SU-DHL-6 (cell line): ENCODE data around the gene CELA2B.
"Not testable (repeated sequence)": the region's sequence is repeated elsewhere in the genome, so short reads cannot be mapped to it uniquely, and the experiment has no call there.

Experiments
- H2AFZ ChIP-seq: fragments of 200-600 bp; sonication (generic); 2 replicates; pipeline ENCODE4 v1.6.1; 2014; ENCODE audit warnings: low read depth, mild to moderate bottlenecking, moderate library complexity, mixed read lengths, antibody characterized with exemption, low read length; ENCODE audit not compliant: severe bottlenecking
- H3F3A ChIP-seq: fragments of 200-600 bp; shearing (Covaris generic); 2 replicates; pipeline ENCODE4 v1.6.0; 2016; ENCODE audit warnings: antibody characterized with exemption, mild to moderate bottlenecking; ENCODE audit not compliant: insufficient read depth
- H3K27ac ChIP-seq: fragments of 200-600 bp; sonication (generic); 2 replicates; pipeline ENCODE4 v1.5.1; 2016; ENCODE audit warnings: low read depth, mild to moderate bottlenecking, low read length, moderate library complexity, mixed read lengths
- H3K27me3 ChIP-seq: fragments of 200-600 bp; sonication (generic), shearing (Covaris generic); 2 replicates; pipeline ENCODE4 v1.6.0; 2014; ENCODE audit warnings: mild to moderate bottlenecking, low read length
- H3K36me3 ChIP-seq: fragments of 200-600 bp; sonication (generic); 2 replicates; pipeline ENCODE4 v1.6.1; 2014; ENCODE audit warnings: mild to moderate bottlenecking, low read length, mixed read lengths
- H3K4me2 ChIP-seq: fragments of 300-600, 200-600 bp; shearing (Covaris generic), sonication (generic); 2 replicates; pipeline ENCODE4 v1.6.0; 2014; ENCODE audit warnings: low read length, low read depth, mild to moderate bottlenecking; ENCODE audit not compliant: poor library complexity, severe bottlenecking
- H3K4me3 ChIP-seq: fragments of 200-600 bp; sonication (generic); 2 replicates; pipeline ENCODE4 v1.5.1; 2014; ENCODE audit warnings: antibody characterized with exemption, low read length, mild to moderate bottlenecking, mixed read lengths; ENCODE audit not compliant: insufficient read depth, poor library complexity, severe bottlenecking
- H3K79me2 ChIP-seq: fragments of 200-600 bp; sonication (generic); 2 replicates; pipeline ENCODE4 v1.6.1; 2014; ENCODE audit warnings: mild to moderate bottlenecking, low read length, moderate library complexity; ENCODE audit not compliant: insufficient read depth
- H3K9ac ChIP-seq: fragments of 200-600 bp; sonication (generic); 2 replicates; pipeline ENCODE4 v1.7.0; 2014; ENCODE audit warnings: mild to moderate bottlenecking, low read length
- H3K9me2 ChIP-seq: fragments of 200-600 bp; sonication (generic); replicated peaks from 2 replicates; pipeline ENCODE4 v1.6.1; 2014; ENCODE audit warnings: low read length; ENCODE audit not compliant: insufficient read depth
- H3K9me3 ChIP-seq: fragments of 200-600 bp; sonication (generic); 2 replicates; pipeline ENCODE4 v1.6.1; 2014; ENCODE audit warnings: low read length, mixed read lengths; ENCODE audit not compliant: insufficient read depth
- H4K20me1 ChIP-seq: fragments of 200-600 bp; sonication (generic); 2 replicates; pipeline ENCODE4 v1.6.1; 2014; ENCODE audit warnings: low read depth, mild to moderate bottlenecking, antibody characterized with exemption, low read length, moderate library complexity, mixed read lengths
- EZH2phosphoT487 ChIP-seq: fragments of 200-600 bp; sonication (generic), shearing (Covaris generic); conservative IDR thresholded peaks from 2 replicates; pipeline ENCODE4 v1.6.1; 2018; ENCODE audit warnings: mild to moderate bottlenecking, antibody characterized with exemption, low read length, moderate library complexity, mixed read lengths
- TF ChIP-seq, protein P1 (sequence below): fragments of 200-600 bp; sonication (generic); IDR thresholded peaks from one replicate; pipeline ENCODE4 v1.5.1; 2017; ENCODE audit warnings: antibody characterized with exemption, mild to moderate bottlenecking, low read length, moderate library complexity; ENCODE audit not compliant: insufficient read depth, poor library complexity, severe bottlenecking

The CELA2B gene

DNA sequence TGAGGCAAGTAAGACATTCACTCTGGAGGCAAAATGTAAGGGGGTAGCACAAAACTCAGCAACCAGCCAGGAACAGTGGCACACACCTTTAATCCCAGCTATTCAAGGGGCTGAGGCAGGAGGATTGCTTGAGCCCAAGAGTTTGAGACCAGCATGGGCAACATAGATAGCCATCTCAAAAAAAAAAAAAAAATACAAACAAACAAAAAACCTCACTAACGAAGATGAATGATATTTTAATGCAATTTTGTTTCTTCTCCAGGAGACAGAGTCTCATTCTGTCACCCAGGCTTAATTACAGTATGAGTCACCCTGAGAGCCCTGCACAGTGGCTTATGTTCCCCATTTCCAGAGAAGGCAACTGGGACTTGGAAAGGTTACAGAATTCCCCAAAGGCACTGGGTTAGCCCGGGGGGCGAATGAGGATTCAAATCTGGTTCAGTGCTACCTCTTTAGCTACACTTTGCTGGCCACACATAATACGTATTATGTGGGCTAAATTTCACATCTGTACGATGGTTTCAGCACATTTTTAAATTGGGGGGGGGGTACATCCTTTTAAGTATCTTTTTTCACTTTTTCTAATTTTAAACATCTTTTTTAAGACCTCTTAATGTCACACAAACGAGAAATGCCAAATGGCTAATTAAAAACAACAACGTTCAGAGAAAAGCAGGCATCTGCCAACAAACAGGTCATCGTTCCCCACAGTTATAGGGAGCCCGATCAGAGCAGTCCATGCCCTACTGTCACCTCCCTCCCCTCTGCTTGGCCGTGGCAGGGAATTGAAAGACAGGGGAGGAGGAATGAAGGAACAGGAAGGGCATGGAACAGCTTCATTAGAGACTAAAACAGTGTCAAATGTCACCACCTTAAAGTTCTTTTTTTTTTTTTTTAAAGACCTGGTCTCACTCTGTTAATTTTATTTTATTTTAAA lies 15.9 kb upstream of the CELA2B start:
- no peaks in the 10 kb centered on the region for H3K36me3 ChIP-seq
- no peaks in the 10 kb centered on the region for H3K9me2 ChIP-seq
- H3K9me3 ChIP-seq: no peaks in the 10 kb centered on the region
- no peaks in the 10 kb centered on the region for H3F3A ChIP-seq
- no peaks in the 10 kb centered on the region for H3K27me3 ChIP-seq
- H3K4me2 ChIP-seq: no peak overlapping the region
- H3K9ac ChIP-seq: no peak overlapping the region
- no peak overlapping the region for H3K27ac ChIP-seq
- no peaks in the 10 kb centered on the region for H3K79me2 ChIP-seq
- H3K4me3 ChIP-seq: no peak overlapping the region
- no peak overlapping the region for H2AFZ ChIP-seq
- TF ChIP-seq, protein P1, sequence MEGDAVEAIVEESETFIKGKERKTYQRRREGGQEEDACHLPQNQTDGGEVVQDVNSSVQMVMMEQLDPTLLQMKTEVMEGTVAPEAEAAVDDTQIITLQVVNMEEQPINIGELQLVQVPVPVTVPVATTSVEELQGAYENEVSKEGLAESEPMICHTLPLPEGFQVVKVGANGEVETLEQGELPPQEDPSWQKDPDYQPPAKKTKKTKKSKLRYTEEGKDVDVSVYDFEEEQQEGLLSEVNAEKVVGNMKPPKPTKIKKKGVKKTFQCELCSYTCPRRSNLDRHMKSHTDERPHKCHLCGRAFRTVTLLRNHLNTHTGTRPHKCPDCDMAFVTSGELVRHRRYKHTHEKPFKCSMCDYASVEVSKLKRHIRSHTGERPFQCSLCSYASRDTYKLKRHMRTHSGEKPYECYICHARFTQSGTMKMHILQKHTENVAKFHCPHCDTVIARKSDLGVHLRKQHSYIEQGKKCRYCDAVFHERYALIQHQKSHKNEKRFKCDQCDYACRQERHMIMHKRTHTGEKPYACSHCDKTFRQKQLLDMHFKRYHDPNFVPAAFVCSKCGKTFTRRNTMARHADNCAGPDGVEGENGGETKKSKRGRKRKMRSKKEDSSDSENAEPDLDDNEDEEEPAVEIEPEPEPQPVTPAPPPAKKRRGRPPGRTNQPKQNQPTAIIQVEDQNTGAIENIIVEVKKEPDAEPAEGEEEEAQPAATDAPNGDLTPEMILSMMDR: no peak
- TF ChIP-seq EZH2phosphoT487: no peak
- H4K20me1 ChIP-seq: no peaks in the 10 kb centered on the region

DNA sequence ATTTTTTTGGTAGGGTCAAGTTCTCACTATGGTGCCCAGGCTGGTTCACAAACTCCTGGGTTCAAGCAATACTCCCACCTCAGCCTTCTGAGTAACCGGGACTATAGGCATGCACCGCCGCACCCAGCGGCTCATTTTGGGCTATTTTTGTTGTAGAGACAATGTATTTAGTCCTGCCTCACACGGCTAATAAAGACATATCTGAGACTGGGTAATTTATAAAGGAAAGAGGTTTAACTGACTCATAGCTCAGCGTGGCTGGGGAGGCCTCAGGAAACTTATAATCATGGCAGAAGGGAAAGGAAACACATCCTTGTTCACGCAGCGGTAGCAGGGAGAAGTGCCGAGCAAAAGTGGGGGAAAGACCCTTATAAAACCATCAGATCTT lies 15.2 kb upstream of the CELA2B start:
- Histone ChIP-seq H3K4me2 (no peak overlapping the region), H2AFZ (no peak overlapping the region), H3F3A (no peaks in the 10 kb centered on the region), H3K36me3 (no peaks in the 10 kb centered on the region), H3K9me3 (no peaks in the 10 kb centered on the region), H3K27ac (no peak overlapping the region), H3K9ac (no peak overlapping the region), H3K27me3 (no peaks in the 10 kb centered on the region), H3K9me2 (no peaks in the 10 kb centered on the region), H4K20me1 (no peaks in the 10 kb centered on the region), H3K4me3 (no peak overlapping the region), H3K79me2 (no peaks in the 10 kb centered on the region)
- TF ChIP-seq, protein P1: no peak
- no peak for TF ChIP-seq EZH2phosphoT487

GRCh38 chr1:15463064-15463800 lies 12.7 kb upstream of the CELA2B start:
- H3K4me3 ChIP-seq, H3K27ac ChIP-seq, H3K79me2 ChIP-seq, H3F3A ChIP-seq, H3K4me2 ChIP-seq, H3K27me3 ChIP-seq, H3K9me2 ChIP-seq, H3K36me3 ChIP-seq, H4K20me1 ChIP-seq, H3K9ac ChIP-seq, H3K9me3 ChIP-seq, H2AFZ ChIP-seq: not testable (repeated sequence)

- not testable (repeated sequence) for H3K9ac ChIP-seq, H3K36me3 ChIP-seq, H3K27me3 ChIP-seq, H3K4me3 ChIP-seq, H3K4me2 ChIP-seq, H3K9me3 ChIP-seq, H3K27ac ChIP-seq, H4K20me1 ChIP-seq, H3K9me2 ChIP-seq, H3K79me2 ChIP-seq, H3F3A ChIP-seq, H2AFZ ChIP-seq
Measured at GRCh38 chr1:15463926-15464322, 12.0 kb upstream of the CELA2B start.
